ENCODE measurements around the gene NUCKS1. TPM values are rescaled to one million over a fixed set of nuclear protein-coding genes. Genes with fewer than 3 reads are reported as not detected.
A peak's percentile ranks its signal among the peaks of the same experiment; 100 is the strongest.

The NUCKS1 gene
- total RNA-seq, 1 experiment from 2014 or later = 237 TPM

- H3K4me3 ChIP-seq (replicated peaks in 1 of 2; ENCODE audit: low read depth in 1 of 2, low read length in 2 of 2) = no peak overlapping the region
- DNase-seq (ENCODE audit: low read depth, low spot score) (no peak), ATAC-seq (no peak)
- no peak overlapping the region for H3K27ac ChIP-seq (ENCODE audit: low read depth, low read length)
- H4K20me1 ChIP-seq (ENCODE audit: insufficient read depth) = no peaks in the 10 kb centered on the region
- H3K27me3 ChIP-seq (ENCODE audit: insufficient read depth, low read length) = no peaks in the 10 kb centered on the region
- peaks cover 13% of the 10 kb centered on the region; the same call in 1 of the 2 replicates for H3K79me2 ChIP-seq (ENCODE audit: insufficient read depth, low read length)
- no peaks in the 10 kb centered on the region for H3K9me3 ChIP-seq (ENCODE audit: control insufficient read depth in 1 of 2, insufficient read depth in 1 of 2, low read depth in 1 of 2, low read length in 2 of 2)
- TF ChIP-seq MAX (IDR thresholded peaks at IDR 0.05) (no peak), FOSL1 (IDR thresholded peaks at IDR 0.05; ENCODE audit: low read depth) (no peak), ELF1 (IDR thresholded peaks at IDR 0.05; ENCODE audit: borderline replicate concordance, low read depth) (no peak), ATF3 (IDR thresholded peaks at IDR 0.05) (no peak), CEBPB (IDR thresholded peaks at IDR 0.05; ENCODE audit: low read depth) (no peak), POLR2AphosphoS5 (IDR thresholded peaks at IDR 0.05; ENCODE audit: low read depth, low read length) (no peak), SRF (IDR thresholded peaks at IDR 0.05; ENCODE audit: low read depth) (no peak), EGR1 (IDR thresholded peaks at IDR 0.05; ENCODE audit: low read depth) (no peak), REST (IDR thresholded peaks at IDR 0.05; ENCODE audit: low read depth) (no peak), SIN3A (IDR thresholded peaks at IDR 0.05; ENCODE audit: low read depth) (no peak), ZNF274 (IDR thresholded peaks at IDR 0.05; ENCODE audit: low read depth, low read length) (no peak), YY1 (IDR thresholded peaks at IDR 0.05; ENCODE audit: extremely low read depth, insufficient replicate concordance, low read depth, low read length) (no peak), POLR2A (IDR thresholded peaks at IDR 0.05; ENCODE audit: borderline replicate concordance, extremely low read depth, insufficient read depth, insufficient read length) (no peak)
- CTCF ChIA-PET = interaction anchor here (0.6 to 4.8 kb wide), 2 partner anchors 11 to 42 kb away, joined by 4 to 39 read pairs; no protein-coding TSS in a partner anchor
- POLR2A ChIA-PET = no interaction called here
- H3K9ac ChIP-seq (ENCODE audit: low read length) = 0 out of 2 replicates have a peak overlapping the region, but pooled peaks have one; percentile 2
- H3K4me2 ChIP-seq (ENCODE audit: low read length) = peak overlapping the region; percentile 46
- H3K9me2 ChIP-seq (ENCODE audit: insufficient read depth) = no peaks in the 10 kb centered on the region
- no peak overlapping the region for H2AFZ ChIP-seq (ENCODE audit: low read depth, low read length, poor library complexity, severe bottlenecking)
- H3K4me1 ChIP-seq (ENCODE audit: control insufficient read depth in 1 of 2, insufficient read depth in 2 of 2, low read length in 2 of 2) = peaks cover 45 to 84% of the 10 kb centered on the region in 2 experiments
- no peaks in the 10 kb centered on the region for H3K36me3 ChIP-seq (ENCODE audit: control insufficient read depth in 1 of 2, insufficient read depth in 2 of 2, low read length in 2 of 2)
- intact Hi-C loops (cut with micrococcal nuclease) = no loop called here
- BruUV-seq (replicated peaks) = no TSS peak
- RAD21 ChIA-PET (ENCODE audit: low non-redundant PET in 1 of 2, low total read pairs in 2 of 2, uncharacterized antibody in 2 of 2, unreplicated experiment in 2 of 2) = no interaction called here
Observed at GRCh38 chr1:205669341-205670149, 80.4 kb downstream of the NUCKS1 start.
